Measurements from ENCODE around the gene MIR17HG. TPM values are rescaled to one million over a fixed set of nuclear protein-coding genes. Genes with fewer than 3 reads are reported as not detected.
"Not testable (repeated sequence)": the region's sequence is repeated elsewhere in the genome, so short reads cannot be mapped to it uniquely, and the experiment has no call there.

MIR17HG gene
- polyA plus RNA-seq, 1 of the 3 experiments (the other 2 are of a cell fraction) = 0.51 TPM

- no peaks in the 10 kb centered on the region for H3K27me3 ChIP-seq (ENCODE audit: insufficient read depth)
- no peak overlapping the region for H3K4me2 ChIP-seq
- no peaks in the 10 kb centered on the region for H3K9me2 ChIP-seq
- TF ChIP-seq TCF12 (IDR thresholded peaks at IDR 0.05) = no peak
- no peak for TF ChIP-seq FOXM1 (IDR thresholded peaks at IDR 0.05; ENCODE audit: low read depth)
- H3K36me3 ChIP-seq (replicated peaks in 1 of 2; ENCODE audit: control insufficient read depth in 1 of 2, insufficient read depth in 2 of 2, low read length in 1 of 2) = no peaks in the 10 kb centered on the region
- WGBS (ENCODE audit: low lambda C conversion rate) = 70% methylated on average over 7 of the region's 8 CpGs
- no peak overlapping the region for H3K27ac ChIP-seq (ENCODE audit: low read depth in 2 of 2, low read length in 1 of 2)
- DNase-seq = no peak
- ChIA-PET CTCF (interaction anchor here (1.0 to 1.3 kb wide), 2 partner anchors 10 to 29 kb away, joined by 3 read pairs; no protein-coding TSS in a partner anchor), POLR2A (no interaction called here)
- H4K20me1 ChIP-seq (ENCODE audit: insufficient read depth) = no peaks in the 10 kb centered on the region
- H3K79me2 ChIP-seq (ENCODE audit: insufficient read depth) = no peaks in the 10 kb centered on the region
- no peaks in the 10 kb centered on the region for H3F3A ChIP-seq (replicated peaks; ENCODE audit: insufficient read depth)
- H3K4me1 ChIP-seq (ENCODE audit: control insufficient read depth in 1 of 2, insufficient read depth in 2 of 2, low read depth in 1 of 2, low read length in 1 of 2) = no peaks in the 10 kb centered on the region
- H3K9me3 ChIP-seq = no peaks in the 10 kb centered on the region
- no peak overlapping the region for H3K4me3 ChIP-seq (ENCODE audit: low read depth in 2 of 2, low read length in 1 of 2)
- H3K9ac ChIP-seq = no peak overlapping the region
- no peak overlapping the region for H2AFZ ChIP-seq (ENCODE audit: low read depth)
Observed at GRCh38 chr13:91319996-91320395, 27.5 kb upstream of the MIR17HG start.

- POLR2A ChIA-PET = not testable (repeated sequence)
Observed at GRCh38 chr13:91320990-91321389, 26.5 kb upstream of the MIR17HG start.

GRCh38 chr13:91323349-91323748 is 24.1 kb upstream of the MIR17HG start:
- WGBS (ENCODE audit: low lambda C conversion rate) = 70% methylated on average over 3 of the region's 3 CpGs
- CTCF ChIA-PET = no interaction called here
- H3K27me3 ChIP-seq (ENCODE audit: insufficient read depth) = no peaks in the 10 kb centered on the region

More at GRCh38 chr13:91320990-91321389, 26.5 kb upstream of the MIR17HG start:
- H3K27me3 ChIP-seq (ENCODE audit: insufficient read depth); H4K20me1 ChIP-seq (ENCODE audit: insufficient read depth); H3K9ac ChIP-seq; H3K4me2 ChIP-seq; H3K4me1 ChIP-seq (ENCODE audit: control insufficient read depth in 1 of 2, insufficient read depth in 2 of 2, low read depth in 1 of 2, low read length in 1 of 2); H3K79me2 ChIP-seq (ENCODE audit: insufficient read depth); DNase-seq; H3K9me3 ChIP-seq; H2AFZ ChIP-seq (ENCODE audit: low read depth); H3K9me2 ChIP-seq; H3F3A ChIP-seq (replicated peaks; ENCODE audit: insufficient read depth); H3K36me3 ChIP-seq (replicated peaks in 1 of 2; ENCODE audit: control insufficient read depth in 1 of 2, insufficient read depth in 2 of 2, low read length in 1 of 2); H3K27ac ChIP-seq (ENCODE audit: low read depth in 2 of 2, low read length in 1 of 2); H3K4me3 ChIP-seq (ENCODE audit: low read depth in 2 of 2, low read length in 1 of 2): not testable (repeated sequence)
- CTCF ChIA-PET = interaction anchor here (1.0 kb wide), 1 partner anchor 9 kb away, joined by 3 read pairs; no protein-coding TSS in a partner anchor
- 72% methylated on average over 1 of the region's 1 CpG for WGBS (ENCODE audit: low lambda C conversion rate)

More at GRCh38 chr13:91323349-91323748, 24.1 kb upstream of the MIR17HG start:
- no peak overlapping the region for H2AFZ ChIP-seq (ENCODE audit: low read depth)
- H3K9me3 ChIP-seq = no peaks in the 10 kb centered on the region
- no peaks in the 10 kb centered on the region for H3K9me2 ChIP-seq
- no peak for DNase-seq
- H3K36me3 ChIP-seq (replicated peaks in 1 of 2; ENCODE audit: control insufficient read depth in 1 of 2, insufficient read depth in 2 of 2, low read length in 1 of 2) = no peaks in the 10 kb centered on the region
- TF ChIP-seq RFX5 (IDR thresholded peaks at IDR 0.05; ENCODE audit: low read length) = no peak
- no peak for TF ChIP-seq ELF1 (IDR thresholded peaks at IDR 0.05)
- TF ChIP-seq RAD21 (IDR thresholded peaks at IDR 0.05; ENCODE audit: low read length) = no peak
- no peak for TF ChIP-seq FOXM1 (IDR thresholded peaks at IDR 0.05; ENCODE audit: low read depth)
- TF ChIP-seq EP300 (IDR thresholded peaks at IDR 0.05; ENCODE audit: borderline replicate concordance in 1 of 2, low read depth in 1 of 2, low read length in 1 of 2) = no peak
- no peak for TF ChIP-seq NFIC (IDR thresholded peaks at IDR 0.05; ENCODE audit: borderline replicate concordance)
- no peak for TF ChIP-seq MXI1 (IDR thresholded peaks at IDR 0.05; ENCODE audit: low read depth, low read length)
- TF ChIP-seq ZBTB33 (IDR thresholded peaks at IDR 0.05; ENCODE audit: borderline replicate concordance, low read depth) = no peak
- no peak for TF ChIP-seq POLR2AphosphoS5 (IDR thresholded peaks at IDR 0.05; ENCODE audit: low read depth, low read length)
- TF ChIP-seq RXRA (IDR thresholded peaks at IDR 0.05; ENCODE audit: borderline replicate concordance, low read depth) = no peak
- TF ChIP-seq SIN3A (IDR thresholded peaks at IDR 0.05; ENCODE audit: borderline replicate concordance, low read depth, low read length) = no peak
- no peak for TF ChIP-seq SMC3 (IDR thresholded peaks at IDR 0.05; ENCODE audit: low read depth, low read length)
- no peak for TF ChIP-seq GABPA (IDR thresholded peaks at IDR 0.05; ENCODE audit: low read depth)
- no peak overlapping the region for H3K4me2 ChIP-seq
- no peak overlapping the region for H3K4me3 ChIP-seq (ENCODE audit: low read depth in 2 of 2, low read length in 1 of 2)
- POLR2A ChIA-PET = no interaction called here
- H3F3A ChIP-seq (replicated peaks; ENCODE audit: insufficient read depth) = no peaks in the 10 kb centered on the region
- H3K9ac ChIP-seq = no peak overlapping the region
- no peaks in the 10 kb centered on the region for H3K79me2 ChIP-seq (ENCODE audit: insufficient read depth)
- H4K20me1 ChIP-seq (ENCODE audit: insufficient read depth) = no peaks in the 10 kb centered on the region
- H3K4me1 ChIP-seq (ENCODE audit: control insufficient read depth in 1 of 2, insufficient read depth in 2 of 2, low read depth in 1 of 2, low read length in 1 of 2) = no peaks in the 10 kb centered on the region
- no peak overlapping the region for H3K27ac ChIP-seq (ENCODE audit: low read depth in 2 of 2, low read length in 1 of 2)

All from SK-N-SH (cell line).